GM19438 (cell line): ENCODE results near the gene DNAH11.
"Not testable (repeated sequence)": the region's sequence is repeated elsewhere in the genome, so short reads cannot be mapped to it uniquely, and the experiment has no call there.

Experiments
- ATAC-seq: cut with Tn5 transposase; IDR thresholded peaks from one replicate; pipeline ENCODE4 v1.9.1; 2021; ENCODE audit warnings: low read depth; ENCODE audit not compliant: unreplicated experiment

Gene DNAH11

DNA sequence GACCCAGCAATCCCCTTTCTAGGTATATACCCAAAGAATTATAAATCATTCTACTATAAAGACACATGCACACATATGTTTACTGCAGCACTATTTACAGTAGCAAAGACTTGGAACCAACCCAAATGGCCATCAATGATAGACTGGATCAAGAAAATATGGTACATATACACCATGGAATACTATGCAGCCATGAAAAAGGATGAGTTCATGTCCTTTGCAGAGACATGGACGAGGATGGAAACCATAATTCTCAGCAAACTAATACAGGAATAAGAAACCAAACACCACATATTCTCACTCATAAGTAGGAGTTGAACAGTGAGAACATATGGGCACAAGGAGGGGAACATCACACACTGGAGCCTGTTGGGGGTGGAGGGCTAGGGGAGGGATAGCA lies 157.7 kb downstream of the DNAH11 start:
- not testable (repeated sequence) for ATAC-seq

DNA sequence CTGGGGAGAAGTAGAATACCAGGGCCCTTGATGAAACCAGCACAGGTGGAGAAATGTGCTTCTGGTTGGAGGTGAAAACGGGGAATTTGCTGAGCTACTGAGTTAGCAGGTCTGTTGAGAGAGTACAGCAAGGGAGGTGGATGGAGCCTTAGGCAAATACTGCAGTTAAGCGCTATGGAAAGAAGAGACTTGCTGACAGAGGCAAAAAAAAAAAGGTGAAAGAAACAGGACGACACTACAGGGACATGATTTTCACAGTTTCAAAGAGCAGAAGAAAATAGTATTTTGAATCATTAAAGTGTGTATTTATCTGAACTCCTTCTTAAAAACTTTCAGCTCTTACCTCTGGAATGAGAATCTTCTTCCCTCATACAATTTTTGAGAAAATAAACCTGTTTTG lies 159.5 kb downstream of the DNAH11 start:
- ATAC-seq, result no peak

DNA sequence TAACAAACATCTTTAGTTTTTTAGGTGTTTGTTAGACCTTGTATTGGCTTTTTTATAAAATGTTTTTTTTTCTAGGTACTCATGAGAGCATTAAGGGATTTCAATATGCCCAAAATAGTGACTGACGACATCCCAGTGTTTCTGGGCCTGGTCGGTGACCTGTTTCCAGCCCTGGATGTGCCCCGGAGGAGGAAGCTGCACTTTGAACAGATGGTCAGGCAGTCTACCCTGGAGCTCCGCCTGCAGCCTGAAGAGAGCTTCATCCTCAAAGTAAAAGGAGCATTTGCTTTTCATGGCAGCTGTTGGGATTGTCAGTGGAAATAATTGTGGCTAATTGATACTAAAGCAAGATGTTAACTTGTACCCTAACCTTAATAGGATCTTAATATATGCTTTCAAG lies 161.5 kb downstream of the DNAH11 start:
- ATAC-seq, result no peak

GRCh38 chr7:21706131-21706530 lies 163.3 kb downstream of the DNAH11 start:
- no peak for ATAC-seq

- ATAC-seq, result no peak
Observed at GRCh38 chr7:21707566-21707965, 164.7 kb downstream of the DNAH11 start.

GRCh38 chr7:21708096-21708495 lies 165.3 kb downstream of the DNAH11 start:
- ATAC-seq, result no peak

- no peak for ATAC-seq
Observed at GRCh38 chr7:21717323-21717722, 174.5 kb downstream of the DNAH11 start.

DNA sequence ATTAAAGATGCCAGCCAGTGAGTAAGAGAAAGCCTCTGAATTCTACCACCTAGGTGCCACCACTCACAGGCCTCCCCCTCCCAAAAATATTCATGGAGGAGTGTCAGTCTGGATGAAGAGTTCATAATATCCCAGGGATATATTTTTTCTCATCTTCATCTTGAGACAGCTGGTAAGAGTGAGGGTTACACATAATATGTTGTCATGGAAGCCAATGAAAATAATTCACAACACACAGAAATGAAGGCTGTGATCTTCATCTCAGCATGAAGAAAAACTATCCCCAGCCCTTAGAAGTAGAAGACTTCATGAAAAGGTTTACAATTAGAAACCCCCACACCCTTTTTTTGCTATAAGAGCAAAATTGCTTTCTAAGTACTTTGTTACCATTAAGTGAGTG lies 175.6 kb downstream of the DNAH11 start:
- ATAC-seq, result no peak

- no peak for ATAC-seq
Observed at GRCh38 chr7:21719846-21720245, 177.0 kb downstream of the DNAH11 start.

DNA sequence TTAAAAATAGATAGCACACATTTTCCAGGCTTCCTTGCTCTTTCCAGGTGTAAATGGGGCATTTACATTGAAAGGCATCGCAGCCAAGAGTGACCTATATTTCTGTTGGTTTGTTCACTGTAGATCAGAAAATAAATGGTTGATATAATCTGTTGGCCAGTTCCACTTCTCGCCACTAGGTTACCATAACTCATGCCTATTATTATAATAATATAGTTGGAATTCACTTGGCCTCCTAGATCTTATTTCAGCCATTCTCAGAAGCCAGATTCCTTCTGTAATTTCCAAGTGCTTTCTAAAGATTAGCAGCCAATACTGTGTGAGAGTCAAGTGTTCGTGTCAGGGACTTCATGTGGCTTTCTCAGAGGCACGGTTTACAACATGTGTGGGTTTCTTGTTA lies 179.5 kb downstream of the DNAH11 start:
- no peak for ATAC-seq

GRCh38 chr7:21724562-21724961 lies 181.7 kb downstream of the DNAH11 start:
- ATAC-seq, result no peak

DNA sequence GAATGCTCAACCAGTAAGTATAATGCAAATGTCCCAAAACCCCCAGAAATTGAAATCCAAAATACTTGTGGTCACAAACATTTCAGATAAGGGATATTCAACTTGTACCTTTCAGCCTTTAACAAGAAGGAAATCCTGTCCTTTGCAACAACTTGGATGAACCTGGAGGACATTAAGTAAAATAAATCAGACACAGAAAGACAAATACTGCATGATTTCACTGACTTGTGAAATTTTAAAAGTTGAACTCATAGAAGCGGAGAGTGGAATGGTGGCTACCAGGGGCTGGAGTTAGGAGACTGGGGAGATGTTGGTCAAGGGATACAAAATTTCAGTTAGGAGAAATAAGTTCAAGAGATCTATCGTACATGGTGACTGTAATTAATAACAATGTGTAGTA lies 187.6 kb downstream of the DNAH11 start:
- ATAC-seq, result no peak

GRCh38 chr7:21731977-21732376 lies 189.1 kb downstream of the DNAH11 start:
- no peak for ATAC-seq

DNA sequence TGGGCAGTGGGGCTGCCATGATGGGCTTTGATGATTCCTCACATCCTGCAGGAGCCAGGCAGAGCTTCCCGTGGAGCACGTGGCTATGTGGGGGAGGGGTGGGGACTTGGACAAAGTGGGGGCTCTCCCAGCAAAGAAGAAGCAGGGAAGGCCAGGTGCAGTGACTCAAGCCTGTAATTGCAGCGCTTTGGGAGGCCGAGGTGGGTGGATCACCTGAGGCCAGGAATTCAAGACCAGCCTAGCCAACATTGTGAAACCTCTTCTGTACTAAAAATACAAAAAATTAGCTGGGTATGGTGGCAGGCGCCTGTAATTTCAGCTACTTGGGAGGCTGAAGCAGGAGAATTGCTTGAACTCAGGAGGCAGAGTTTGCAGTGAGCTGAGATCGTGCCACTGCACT lies 190.1 kb downstream of the DNAH11 start:
- not testable (repeated sequence) for ATAC-seq

DNA sequence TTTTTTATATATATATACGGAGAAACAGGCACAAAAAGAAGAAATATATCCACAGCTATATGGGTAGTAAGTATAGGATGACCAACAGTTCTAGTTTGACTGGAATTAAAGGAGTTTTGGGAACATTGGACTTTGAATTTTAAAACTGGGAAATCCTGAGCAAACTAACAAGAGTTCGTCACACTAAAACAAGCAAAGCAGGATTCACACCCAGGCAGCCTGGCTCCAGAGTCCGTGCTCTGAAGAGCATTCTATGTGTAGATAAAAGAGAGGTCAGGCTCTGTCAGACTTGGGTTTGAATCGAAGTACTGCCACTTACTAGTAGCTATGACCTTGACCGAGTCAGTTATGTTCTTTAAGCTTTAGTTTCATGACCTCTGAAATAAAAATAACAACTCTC lies 191.0 kb downstream of the DNAH11 start:
- ATAC-seq, result no peak

DNA sequence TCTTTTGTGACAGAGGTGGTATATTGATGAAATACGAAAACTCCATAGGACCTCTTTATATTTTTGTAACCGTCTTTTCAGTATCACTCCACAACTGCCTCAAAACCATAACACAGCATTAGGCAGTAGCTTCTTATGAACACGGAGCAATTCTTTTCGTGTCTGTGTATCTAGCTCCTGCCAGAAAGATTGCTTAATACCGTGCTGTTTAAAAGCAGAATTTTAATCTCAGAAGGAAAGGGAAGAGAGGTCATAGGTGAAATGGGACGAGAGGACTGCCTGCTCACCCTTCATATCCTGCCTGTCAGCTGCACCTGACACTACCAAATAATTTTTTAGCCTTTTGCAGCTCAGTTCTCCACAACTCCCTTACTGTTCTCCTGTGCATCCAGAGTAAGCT lies 200.7 kb downstream of the DNAH11 start:
- no peak for ATAC-seq

GRCh38 chr7:21746949-21747348 lies 204.1 kb downstream of the DNAH11 start:
- ATAC-seq, result no peak

- no peak for ATAC-seq
Observed at GRCh38 chr7:21747806-21748205, 205.0 kb downstream of the DNAH11 start.

DNA sequence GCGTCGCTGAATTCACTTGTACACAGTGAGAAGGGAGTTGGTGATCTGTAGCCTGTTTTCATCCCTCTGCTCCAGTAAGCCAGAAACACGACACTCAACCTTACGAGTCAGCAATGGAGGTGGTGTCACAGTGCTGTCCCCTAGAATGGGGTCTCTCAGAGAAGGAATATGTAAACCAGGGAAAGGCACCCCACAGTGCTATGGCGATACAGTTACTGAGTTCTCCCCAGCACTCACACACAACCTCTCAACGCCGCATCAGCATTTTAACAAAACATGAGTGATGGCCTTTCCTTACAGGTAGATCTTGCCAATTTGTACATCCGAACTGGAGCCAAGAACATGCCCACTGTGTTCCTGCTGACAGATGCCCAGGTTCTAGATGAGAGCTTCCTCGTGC lies 206.5 kb downstream of the DNAH11 start:
- no peak for ATAC-seq

- no peak for ATAC-seq
Observed at GRCh38 chr7:21753071-21753470, 210.2 kb downstream of the DNAH11 start.

GRCh38 chr7:21754963-21755362 lies 212.1 kb downstream of the DNAH11 start:
- ATAC-seq, result no peak

- ATAC-seq, result no peak
Observed at GRCh38 chr7:21757537-21758282, 214.9 kb downstream of the DNAH11 start.

DNA sequence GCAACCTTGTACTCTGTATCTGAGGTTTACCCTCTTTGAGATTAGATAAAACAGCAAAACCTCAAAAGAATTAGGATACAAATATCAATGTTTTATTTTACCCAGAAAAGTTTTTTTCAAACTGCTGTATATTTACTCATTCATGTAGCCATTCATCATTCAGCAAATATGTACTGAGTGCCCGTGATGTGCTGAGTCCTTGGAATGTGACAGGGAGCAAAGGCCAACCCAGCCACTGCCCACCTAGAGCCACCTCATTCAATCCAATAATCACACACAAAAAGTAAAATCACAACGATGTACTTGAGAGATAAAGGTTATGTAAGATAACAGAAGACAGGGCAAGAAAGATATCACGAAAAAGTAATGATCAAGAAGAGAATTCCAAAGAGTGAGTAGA lies 215.4 kb downstream of the DNAH11 start:
- ATAC-seq, result no peak
